AG09309 (cell line): Measurements from ENCODE around the gene KIF5C.

Experiments used
- DNase-seq: peaks from one replicate; pipeline ENCODE4 v3.0.0-alpha.2; 2010; ENCODE audit warnings: low read depth
- H3K4me3 ChIP-seq: 2 replicates; pipeline ENCODE4 v1.5.1; 2011; ENCODE audit warnings: mild to moderate bottlenecking, low read depth, low read length, moderate library complexity; ENCODE audit not compliant: control insufficient read depth
- TF ChIP-seq, protein P1 (sequence below): IDR thresholded peaks from 2 replicates; pipeline ENCODE4 v1.5.1; 2011; ENCODE audit warnings: mild to moderate bottlenecking, low read depth, low read length, inconsistent platforms; ENCODE audit not compliant: insufficient read depth, control insufficient read depth; ENCODE audit errors: missing control alignments

Gene KIF5C

GRCh38 chr2:148896136-148896535 is 21.1 kb downstream of the KIF5C start:
- TF ChIP-seq, protein P1, sequence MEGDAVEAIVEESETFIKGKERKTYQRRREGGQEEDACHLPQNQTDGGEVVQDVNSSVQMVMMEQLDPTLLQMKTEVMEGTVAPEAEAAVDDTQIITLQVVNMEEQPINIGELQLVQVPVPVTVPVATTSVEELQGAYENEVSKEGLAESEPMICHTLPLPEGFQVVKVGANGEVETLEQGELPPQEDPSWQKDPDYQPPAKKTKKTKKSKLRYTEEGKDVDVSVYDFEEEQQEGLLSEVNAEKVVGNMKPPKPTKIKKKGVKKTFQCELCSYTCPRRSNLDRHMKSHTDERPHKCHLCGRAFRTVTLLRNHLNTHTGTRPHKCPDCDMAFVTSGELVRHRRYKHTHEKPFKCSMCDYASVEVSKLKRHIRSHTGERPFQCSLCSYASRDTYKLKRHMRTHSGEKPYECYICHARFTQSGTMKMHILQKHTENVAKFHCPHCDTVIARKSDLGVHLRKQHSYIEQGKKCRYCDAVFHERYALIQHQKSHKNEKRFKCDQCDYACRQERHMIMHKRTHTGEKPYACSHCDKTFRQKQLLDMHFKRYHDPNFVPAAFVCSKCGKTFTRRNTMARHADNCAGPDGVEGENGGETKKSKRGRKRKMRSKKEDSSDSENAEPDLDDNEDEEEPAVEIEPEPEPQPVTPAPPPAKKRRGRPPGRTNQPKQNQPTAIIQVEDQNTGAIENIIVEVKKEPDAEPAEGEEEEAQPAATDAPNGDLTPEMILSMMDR: no peak
- no peak for DNase-seq
- H3K4me3 ChIP-seq: no peak overlapping the region

DNA sequence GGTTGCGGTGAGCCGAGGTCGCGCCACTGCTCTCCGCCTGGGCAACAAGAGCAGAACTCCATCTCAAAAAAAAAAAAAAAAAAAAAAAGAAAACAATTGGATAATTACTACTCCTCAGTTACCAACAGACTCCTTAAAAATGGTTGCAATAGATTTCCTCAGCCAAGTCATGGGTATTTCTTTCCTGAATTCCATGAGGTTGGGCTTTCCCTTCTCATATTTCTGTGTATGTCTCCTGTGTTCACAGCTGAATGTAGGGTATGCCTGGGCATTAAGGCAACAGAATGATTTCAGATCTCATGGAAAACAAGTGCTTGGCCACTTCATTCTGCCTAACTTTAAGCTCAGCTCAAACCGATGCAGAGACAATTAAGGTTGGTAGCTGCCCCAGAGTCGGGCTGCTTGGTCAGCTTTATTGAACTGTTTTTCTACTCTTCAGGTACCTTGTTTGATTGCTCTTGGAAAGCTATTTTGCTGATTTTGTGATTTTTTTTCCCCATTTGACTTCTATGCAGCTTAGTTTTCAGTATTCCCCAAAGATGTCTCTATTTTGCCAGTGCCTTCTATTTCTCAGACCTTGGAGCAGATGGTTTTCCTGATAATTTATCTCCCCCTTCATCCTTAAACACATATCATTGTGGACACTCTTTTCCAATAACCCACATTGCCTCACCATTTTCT is 24.8 kb downstream of the KIF5C start:
- TF ChIP-seq, protein P1: no peak
- no peak overlapping the region for H3K4me3 ChIP-seq
- no peak for DNase-seq

DNA sequence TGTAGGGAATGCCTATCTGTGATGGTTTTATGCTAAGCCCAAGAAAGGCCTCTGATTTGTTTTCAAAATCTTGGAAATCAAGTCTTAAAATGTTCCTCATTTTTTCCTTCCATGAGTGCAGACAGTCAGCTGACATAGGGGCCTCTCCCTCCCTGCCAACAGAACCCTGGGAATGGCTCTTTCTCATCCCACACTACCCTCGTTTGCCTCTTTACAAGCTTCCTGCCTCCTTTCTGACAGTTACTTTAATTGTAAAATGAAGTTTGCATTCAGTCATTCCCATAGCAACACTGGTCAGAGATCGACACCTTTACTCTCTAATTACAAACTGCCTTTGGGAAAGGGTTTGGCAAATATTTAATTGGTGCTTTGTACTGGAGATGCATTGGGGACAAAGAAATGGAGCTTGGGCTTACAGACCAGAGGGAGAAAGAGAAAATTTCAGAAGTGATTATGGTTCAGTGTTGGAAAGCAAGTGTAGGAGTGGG is 25.4 kb downstream of the KIF5C start:
- DNase-seq: no peak
- H3K4me3 ChIP-seq: no peak overlapping the region
- TF ChIP-seq, protein P1: no peak

GRCh38 chr2:148901142-148901541 is 26.1 kb downstream of the KIF5C start:
- TF ChIP-seq, protein P1: no peak
- no peak for DNase-seq
- no peak overlapping the region for H3K4me3 ChIP-seq

DNA sequence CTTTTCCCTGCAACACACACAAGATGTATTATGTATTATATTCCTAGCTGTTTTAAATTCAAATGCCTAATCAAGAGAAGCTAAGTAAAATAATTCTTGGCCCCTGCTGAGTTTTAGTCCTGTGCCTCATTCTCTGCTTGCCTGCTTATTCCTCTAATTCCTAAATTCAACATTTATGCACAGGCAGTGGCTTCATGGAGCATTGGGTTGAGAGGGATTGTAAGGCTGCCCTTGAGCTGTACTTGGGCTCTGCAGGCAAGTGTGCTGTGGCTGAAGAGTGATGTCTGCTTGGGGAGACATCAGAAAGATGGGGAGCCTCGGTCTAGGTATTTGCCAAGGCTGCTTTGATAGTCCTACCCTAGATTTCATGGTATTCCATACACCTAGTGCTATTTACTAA is 27.8 kb downstream of the KIF5C start:
- no peak for DNase-seq
- no peak overlapping the region for H3K4me3 ChIP-seq
- TF ChIP-seq, protein P1: no peak

- no peak for DNase-seq
Observed at GRCh38 chr2:148903294-148903693, 28.3 kb downstream of the KIF5C start.

More at GRCh38 chr2:148903294-148903693, 28.3 kb downstream of the KIF5C start:
- no peak overlapping the region for H3K4me3 ChIP-seq
- TF ChIP-seq, protein P1: no peak
